Epithelial cell of prostate (primary cell): ENCODE measurements around the gene ZNF750.
"Not testable (repeated sequence)": the region's sequence is repeated elsewhere in the genome, so short reads cannot be mapped to it uniquely, and the experiment has no call there.

Source experiments
- DNase-seq: peaks from one replicate; pipeline ENCODE4 v3.0.0-alpha.2; 2011; ENCODE audit warnings: low read depth, low spot score
- H3K27ac ChIP-seq: fragments of 450-650 bp; 2 replicates; pipeline ENCODE4 v1.5.1; 2017; ENCODE audit warnings: mild to moderate bottlenecking

The ZNF750 gene

DNA sequence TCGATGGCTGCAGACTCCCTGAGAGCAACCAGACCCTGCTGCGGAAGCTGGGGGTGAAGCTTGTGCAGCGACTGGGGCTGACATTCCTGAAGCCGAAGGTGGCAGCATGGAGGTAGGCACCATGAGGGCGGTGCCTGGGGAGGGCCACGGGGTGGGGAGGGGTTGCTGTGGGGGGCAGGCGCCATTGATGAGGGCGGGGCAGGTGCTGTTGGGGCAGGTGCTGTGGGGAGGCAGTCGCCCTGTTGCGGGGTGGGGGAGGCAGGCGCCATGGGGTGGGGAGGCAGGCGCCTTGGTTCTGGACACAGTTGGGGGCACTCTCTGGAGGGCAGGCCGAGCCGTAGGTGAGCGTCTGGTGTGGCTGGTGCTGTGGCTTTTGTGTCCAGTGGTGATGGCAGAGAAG is 38.9 kb downstream of the ZNF750 start:
- DNase-seq = no peak
- no peak overlapping the region for H3K27ac ChIP-seq

DNA sequence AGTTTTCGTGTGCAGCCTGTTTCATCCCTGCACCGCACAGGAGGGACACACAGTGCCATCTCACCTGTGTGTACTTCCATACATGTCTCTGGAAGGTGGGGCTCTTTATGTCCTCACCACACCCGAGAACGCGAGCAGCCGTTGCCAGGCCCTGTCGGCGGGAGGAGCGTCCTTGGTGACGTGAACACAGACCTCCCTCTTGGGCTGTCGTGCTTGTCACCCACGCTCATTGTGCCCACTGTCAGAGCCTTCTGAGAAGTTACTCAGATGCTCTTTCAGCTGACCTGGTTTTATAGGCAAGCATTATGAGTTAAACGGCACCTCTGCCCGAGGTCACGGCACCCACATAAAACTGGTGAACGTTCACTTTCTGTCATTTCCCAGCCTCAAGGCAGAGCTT is 40.2 kb downstream of the ZNF750 start:
- no peak for DNase-seq
- H3K27ac ChIP-seq = no peak overlapping the region

DNA sequence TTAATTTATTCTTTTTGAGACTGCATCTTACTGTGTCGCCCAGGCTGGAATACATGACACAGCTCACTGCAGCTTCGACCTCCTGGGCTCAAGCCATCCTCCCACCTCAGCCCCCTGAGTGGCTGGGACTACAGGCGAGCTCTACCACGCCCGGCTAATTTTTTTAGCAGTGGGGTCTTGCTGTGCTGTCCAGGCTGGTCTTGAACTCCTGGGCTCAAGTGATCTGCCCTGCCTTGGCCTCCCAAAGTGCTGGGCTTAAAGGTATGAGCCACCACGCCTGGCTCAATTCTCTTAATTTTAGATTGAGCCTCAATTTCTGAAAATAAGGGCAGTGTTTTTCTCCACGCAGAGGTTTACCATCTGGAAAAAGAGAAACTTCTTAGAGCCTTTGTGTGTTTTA is 41.1 kb downstream of the ZNF750 start:
- no peak for DNase-seq
- H3K27ac ChIP-seq = no peak overlapping the region

DNA sequence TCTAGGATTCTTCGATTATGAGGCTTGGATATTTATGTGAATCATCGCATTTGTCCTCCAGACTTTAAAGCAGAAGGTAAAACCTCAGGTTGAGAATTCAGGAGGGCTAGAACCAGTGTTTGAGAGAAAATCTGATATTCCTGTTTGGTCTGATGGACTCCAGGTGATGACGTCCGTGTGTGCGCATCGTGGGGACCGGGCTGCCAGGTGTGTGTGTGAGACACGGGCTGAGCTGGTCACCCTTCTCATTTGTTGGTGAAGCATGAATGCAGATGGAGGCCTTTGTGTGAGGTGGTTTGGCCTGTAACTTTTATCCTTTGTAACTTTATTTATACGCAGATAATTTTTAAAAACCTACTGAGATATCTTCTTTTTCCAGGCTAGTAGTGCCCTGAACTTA is 42.8 kb downstream of the ZNF750 start:
- H3K27ac ChIP-seq = no peak overlapping the region
- no peak for DNase-seq

DNA sequence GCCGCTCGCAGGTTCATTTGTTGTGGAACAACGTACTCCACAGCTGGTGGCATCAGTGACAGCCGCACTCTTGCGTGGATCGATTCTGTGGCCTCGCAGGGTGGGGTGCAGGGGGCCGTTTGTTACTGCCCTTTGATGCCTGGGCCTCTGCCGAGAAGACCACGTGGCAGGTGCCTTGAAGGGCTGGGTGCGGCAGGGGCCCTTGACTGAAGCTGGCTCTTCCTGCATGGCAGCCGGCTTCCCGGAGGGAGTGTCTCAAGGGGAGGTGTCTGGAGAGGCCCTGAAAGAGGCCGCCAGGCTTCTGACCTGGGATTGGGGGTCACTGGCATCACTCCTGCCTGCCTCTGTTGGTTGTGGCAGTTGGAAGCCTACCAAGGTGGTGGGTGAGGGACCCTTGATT is 44.2 kb downstream of the ZNF750 start:
- no peak for DNase-seq
- no peak overlapping the region for H3K27ac ChIP-seq

DNA sequence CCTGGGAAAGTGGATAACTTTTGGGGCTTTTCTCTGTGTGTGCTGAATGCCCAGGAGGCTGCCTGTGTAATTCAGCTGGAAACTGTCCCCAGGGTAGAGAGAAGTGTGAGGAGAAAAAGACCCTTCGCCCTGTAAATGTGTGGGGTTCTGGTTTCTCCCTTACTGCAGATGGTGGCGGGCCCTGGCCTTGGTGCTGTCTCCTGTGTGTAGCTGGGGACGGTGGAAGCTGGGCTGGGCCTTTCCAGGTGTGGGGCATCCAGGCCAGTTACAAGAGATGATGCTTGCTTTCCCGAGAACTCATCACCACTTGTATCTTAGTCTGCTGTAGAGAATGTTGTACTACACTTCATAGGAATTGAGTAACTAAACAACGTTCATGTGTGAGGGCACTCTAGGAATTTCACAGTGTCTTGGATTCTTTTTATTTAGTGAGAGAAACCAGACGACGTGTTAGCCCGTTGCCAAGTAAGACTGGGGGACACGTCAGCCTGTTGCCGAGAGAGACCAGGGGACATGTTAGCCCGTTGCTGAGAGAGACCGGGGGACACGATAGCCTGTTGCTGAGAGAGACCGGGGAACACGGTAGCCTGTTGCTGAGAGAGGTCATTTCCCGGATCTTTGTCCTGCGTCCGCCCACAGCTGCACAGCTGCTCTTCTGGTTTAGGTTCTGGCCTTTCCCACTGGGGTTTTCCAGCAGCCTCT is 44.9 kb downstream of the ZNF750 start:
- H3K27ac ChIP-seq = no peak overlapping the region
- DNase-seq = no peak

DNA sequence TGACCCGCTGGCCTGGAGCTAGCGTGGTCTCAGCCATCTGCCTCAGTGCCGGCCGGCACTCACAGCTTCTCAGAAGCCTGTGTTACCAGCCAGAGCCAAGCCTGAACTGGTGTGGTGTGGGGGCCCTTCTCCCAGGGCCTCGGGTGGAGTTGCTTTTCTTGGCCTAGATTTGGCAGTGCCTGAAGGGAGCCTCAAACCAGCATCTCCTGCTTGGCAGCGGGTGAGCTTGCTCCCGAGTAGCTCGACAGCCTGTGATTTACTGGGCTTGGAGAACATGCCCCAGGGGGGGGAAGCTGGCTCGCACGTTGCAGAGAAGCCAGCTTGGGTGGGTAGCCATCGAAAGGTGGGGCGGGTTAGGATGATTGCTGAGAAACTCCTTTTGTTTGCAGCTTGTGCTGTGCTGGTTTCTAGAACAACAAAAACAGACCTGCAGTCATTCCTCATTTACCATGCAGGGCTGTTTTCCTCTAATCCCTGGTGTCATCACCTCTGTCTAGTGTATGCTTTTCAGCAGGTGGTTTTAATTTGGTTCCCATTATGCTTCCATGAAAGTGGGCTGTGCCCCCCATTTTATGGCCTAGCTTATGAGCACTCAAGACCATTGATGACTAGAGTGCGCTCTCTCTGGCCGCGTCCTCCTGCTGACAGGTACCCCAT is 45.7 kb downstream of the ZNF750 start:
- DNase-seq = no peak
- no peak overlapping the region for H3K27ac ChIP-seq

DNA sequence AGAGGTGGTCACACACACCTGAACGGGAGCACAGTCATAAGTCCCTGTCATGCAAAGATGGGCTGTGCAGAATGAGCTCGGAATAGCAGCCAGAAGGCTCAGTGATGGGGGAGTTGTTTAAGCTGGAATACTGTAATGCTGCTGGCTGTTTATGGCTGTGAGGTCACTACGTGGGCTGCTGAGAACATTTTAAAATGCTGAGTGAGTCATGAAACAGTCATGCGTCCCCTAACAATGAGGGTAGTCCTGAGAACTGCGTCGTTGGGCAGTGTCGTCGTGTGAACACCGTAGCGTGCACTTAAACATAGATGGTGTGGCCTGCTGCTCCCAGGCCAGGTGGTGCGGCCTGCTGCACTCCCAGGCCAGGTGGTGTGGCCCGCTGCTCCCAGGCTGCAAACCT is 48.3 kb downstream of the ZNF750 start:
- no peak overlapping the region for H3K27ac ChIP-seq
- no peak for DNase-seq

DNA sequence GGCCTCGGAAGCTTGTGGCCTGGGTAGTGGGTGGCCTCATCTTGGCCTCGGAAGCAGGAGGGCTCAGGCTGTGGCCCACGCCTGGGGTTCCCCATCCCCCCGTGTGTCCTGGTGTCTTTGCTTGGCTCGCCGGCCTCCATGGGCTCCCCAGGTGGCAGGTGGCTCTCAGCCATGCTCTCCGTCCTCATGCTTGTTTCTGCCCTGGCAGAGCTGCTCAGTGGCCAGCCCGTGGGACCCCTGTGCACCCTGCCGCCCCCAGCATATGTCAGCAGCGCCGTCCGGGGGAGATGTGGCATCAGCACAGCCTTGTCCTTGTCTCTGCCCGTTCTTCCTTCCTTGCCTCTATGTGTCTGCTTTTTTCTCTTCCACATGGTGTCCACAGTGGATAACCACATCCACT is 49.4 kb downstream of the ZNF750 start:
- H3K27ac ChIP-seq = no peak overlapping the region
- no peak for DNase-seq

DNA sequence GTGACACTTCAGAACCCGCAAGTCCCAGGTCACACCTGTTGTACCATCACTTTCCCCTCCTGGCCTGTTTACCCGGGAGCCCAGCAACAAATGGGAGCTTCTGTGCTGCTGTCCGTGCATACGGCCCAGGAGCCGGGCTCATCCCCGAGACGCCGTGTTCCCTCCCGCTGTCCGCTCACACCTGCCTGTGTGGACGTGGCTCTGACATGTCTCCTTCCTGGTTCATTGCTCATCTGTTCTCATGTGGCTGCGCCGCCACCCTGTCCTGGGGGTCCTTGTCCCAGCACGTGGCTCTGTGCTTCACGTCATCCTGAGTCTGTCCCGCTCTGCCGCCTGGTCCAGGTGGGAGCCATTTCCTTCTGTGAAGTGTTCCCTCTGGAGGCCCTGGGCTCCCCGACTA is 50.0 kb downstream of the ZNF750 start:
- no peak overlapping the region for H3K27ac ChIP-seq
- no peak for DNase-seq

DNA sequence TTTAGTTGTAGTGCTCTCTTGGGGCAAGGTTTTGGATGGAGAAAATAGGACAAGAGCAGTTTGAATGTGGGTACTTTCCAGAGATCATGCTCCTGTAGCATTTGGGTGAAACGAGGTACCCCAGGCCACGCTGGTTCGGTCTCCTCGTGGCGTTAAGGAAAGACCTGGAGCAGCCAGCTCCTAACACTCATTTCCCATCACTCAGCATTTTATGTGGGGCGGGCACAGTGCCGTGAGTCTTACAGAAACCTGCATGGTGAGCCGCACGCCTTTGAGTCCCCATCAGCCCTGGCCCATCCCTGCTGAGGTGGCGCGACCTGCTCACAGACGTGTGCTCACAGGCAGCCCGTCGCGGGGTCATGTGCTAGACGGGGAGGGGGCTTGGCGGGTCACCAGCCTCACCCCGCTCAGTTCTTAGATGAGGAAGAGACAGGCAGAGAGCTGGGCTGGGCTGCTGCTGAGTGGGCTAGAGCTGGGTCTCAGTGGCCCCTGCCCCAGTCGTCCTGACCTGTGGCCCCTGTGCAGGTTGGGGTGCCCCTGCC is 50.7 kb downstream of the ZNF750 start:
- DNase-seq = no peak
- peak overlapping the region; percentile 95 for H3K27ac ChIP-seq

DNA sequence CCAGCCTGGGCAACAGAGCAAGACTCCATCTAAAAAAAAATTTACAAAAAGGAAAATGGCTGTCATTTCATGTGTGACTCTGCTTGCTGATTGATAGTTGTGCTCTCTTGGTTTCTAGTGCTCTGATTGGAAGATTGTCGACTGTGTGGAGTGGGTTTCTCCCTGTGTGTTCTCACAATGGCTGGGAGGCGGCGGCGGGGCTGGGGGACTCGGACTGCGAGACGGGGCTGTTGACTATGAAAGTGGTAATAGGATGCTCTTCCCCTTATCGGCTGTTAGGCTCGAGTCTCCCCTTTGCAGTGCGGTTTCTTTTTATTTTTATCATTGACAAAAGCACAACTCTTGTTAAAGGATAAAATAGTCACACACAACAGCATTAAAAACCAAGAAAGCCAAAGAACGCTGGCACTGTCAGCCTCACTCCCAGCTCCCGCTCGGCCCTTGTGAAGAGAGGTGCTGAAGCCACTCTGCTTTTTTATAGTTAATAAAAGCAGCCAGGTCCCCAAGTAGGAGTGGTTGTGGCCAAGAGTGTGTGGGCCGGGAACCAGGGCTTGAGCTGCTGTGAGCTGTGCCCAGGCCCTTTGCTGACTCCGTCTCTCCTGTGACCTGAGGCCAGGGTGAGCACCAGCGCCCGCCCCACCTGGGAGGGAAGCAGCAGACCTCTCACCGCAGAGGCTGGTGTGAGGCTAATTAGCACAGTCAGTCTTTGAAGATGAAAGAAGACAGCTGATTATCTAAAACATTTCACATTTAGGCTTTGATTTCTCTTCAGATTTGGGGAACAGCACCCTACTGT is 51.4 kb downstream of the ZNF750 start:
- no peak for DNase-seq
- H3K27ac ChIP-seq = peak overlapping the region; percentile 95

DNA sequence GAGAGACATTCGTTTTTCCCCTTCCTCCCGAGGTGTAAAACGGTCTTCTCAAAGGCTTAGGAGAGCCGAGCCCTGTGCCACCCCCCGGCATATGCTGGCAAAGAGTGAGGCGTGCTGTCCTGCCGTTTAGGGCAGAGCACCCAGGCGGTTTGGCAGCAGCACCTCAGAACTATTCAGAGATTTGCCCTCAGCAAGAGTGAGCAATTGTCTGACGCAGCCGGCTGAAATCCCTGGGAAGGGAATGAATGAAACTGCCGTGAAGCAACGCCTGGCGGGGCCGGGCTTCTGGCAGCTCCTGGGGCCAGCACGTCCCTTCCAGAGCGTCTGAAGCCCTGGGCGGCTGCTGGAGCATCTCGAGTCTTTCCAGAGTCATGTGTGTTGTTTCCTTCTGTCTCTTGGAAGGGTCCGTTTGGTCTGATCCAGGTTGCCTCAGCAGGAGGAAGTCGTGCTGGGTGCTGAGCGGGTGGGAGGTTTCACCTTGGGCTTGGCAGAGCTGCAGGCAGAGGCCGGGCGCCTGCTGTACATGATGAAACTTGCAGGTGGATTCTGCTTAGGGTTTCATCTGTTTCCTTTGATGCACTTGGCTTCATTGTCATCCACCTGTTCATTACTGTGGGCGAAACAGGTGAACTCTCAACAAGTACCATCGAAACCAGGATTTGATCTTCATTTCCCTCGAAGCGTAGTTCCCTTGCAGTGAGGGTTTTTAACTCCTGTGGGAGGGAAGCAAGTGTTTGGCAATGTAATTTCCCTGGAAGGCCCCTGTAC is 52.6 kb downstream of the ZNF750 start:
- peak; percentile 96 for DNase-seq
- peak overlapping the region; percentile 95 for H3K27ac ChIP-seq

DNA sequence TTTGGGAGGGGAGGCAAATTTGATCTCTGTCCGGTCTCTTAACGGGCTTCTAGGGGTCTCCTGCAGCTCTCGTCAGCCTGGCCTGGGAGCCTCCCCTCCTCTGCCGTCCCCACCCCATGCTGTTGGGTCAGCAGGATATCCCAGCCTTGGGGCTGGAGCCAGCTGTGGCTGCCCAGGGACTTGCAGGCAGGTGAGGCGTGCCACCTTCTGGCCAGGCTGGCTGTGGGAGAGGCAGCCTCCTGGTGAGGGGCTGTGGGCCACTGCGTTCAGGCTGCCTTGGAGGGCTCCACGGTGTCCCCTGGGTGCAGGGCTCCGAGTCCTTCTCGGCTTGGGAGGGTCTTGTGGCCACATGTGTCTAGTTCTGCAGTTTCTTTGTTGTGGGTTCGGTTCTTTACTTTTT is 53.4 kb downstream of the ZNF750 start:
- peak overlapping the region; percentile 95 for H3K27ac ChIP-seq
- DNase-seq = no peak

DNA sequence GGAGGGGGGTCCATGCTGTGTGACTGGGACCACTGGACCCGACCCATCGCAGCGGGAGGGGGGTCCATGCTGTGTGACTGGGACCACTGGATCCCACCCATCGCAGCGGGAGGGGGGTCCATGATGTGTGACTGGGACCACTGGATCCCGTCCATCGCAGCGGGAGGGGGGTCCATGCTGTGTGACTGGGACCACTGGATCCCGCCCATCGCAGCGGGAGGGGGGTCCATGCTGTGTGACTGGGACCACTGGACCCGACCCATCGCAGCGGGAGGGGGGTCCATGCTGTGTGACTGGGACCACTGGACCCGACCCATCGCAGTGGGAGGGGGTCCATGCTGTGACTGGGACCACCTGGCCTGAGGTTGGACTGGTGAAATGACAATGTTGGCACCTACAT is 54.2 kb downstream of the ZNF750 start:
- H3K27ac ChIP-seq, DNase-seq: not testable (repeated sequence)

DNA sequence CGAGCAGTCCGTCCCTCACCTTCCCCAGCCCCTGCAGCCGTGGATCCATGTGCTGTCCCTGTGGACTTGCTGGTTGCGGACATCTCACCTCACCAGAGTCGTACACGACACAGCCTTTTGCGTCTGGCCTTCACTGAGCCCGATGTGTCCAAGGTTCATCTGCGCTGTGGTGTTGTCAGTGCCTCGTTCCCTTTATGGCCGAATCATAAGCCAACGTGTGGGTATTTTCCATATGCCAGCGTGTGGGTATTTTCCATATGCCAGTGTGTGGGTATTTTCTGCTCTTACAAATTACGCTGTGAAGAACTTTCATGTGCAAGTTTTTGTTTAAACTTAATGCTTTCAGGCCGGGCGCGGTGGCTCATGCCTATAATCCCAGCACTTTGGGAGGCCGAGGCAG is 56.3 kb downstream of the ZNF750 start:
- H3K27ac ChIP-seq = no peak overlapping the region
- DNase-seq = no peak

DNA sequence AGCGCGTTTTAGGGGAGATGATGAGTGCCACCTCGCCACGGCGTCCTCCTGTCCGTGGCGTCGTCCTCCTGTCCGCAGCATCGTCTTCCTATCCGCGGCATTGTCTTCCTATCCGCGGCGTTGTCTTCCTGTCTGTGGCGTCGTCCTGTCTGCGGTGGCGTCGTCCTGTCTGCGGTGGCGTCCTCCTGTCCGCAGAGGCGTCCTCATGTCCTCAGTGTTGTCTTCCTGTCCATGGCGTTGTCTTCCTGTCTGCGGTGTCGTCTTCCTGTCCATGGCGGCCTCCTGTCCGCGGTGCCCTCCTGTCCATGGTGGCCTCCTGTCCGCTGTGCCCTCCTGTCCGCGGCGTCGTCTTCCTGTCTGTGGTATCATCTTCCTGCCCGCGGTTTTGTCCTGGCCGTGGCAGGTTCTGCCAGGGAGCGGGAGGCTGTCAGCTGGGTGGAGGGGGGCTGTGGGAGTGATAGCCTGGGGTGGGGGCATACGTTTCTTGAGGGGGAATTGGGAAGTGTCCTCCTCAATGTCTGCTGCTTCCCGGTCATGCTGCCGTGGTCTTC is 57.1 kb downstream of the ZNF750 start:
- no peak overlapping the region for H3K27ac ChIP-seq
- no peak for DNase-seq

DNA sequence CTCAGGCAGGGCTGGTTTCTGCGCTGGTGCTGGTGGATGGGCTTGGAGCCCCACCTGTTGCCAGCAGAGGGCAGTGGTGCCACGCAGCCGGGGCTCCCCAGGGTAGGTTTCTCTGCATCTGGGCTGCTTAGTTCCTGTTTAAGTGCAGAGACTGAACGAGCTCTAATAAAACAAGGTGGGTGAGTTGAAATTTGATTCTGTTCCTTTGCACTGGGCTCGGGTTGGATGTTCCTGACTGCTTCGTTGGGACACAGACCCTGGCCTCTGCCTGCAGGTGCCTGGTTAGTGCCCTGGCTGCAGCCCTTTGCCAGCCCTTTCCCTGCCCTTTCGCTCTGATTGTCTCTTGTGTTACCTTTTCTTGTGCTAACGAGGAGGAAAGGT is 57.9 kb downstream of the ZNF750 start:
- no peak for DNase-seq
- no peak overlapping the region for H3K27ac ChIP-seq

DNA sequence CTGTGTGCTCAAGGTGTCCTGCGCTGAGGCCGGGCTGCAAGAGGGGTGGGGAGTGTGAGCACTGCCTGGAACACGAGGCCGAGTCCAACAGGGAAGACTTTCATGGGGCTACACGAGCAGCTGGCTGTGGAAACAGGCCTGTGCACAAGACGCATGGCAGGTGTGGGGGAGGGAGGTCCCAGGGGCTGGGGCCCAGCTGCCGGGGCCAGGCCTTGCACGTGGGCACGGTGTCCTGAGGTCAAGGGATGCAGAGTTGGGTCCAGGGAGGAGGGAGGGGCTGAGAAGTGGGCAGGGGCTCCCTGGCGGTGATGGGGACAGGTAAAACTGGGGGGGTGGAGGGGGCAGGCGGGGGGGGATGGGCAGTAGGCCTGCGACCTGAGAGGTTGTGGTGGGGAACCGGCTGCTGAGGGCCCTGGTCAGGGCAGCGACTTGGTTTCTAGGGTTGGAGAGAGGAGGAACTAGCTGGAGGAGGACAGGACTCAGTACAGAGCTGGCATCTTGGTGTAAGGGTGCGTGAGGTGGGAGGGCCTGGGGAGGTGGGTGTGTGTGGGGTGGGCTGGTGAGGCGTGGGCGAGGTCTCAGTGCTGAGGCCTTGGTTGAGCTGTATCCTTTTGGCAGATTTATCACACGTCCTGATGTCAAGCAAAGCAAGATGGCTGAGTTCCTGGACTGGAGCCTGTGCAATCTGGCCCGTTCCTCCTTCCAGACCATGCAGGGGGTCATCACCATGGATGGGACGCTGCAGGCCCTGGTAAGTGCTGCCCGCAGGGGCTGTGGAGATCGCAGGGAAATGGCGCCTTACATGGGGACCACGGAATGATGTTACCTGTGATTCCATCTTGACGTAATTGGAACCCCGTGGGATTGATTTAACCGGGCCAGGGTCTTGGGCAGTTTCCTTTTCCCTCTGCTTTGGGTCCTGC is 58.6 kb downstream of the ZNF750 start:
- no peak overlapping the region for H3K27ac ChIP-seq
- DNase-seq = no peak
